Tongue (tissue), 2 donors: ENCODE data around the gene EMD. TPM values are rescaled to one million over a fixed set of nuclear protein-coding genes. Genes with fewer than 3 reads are reported as not detected.
"Not testable (repeated sequence)": the region's sequence is repeated elsewhere in the genome, so short reads cannot be mapped to it uniquely, and the experiment has no call there.

Source experiments
- DNase-seq: peaks from one replicate; pipeline ENCODE4 v3.0.0-alpha.2; 2015
- total RNA-seq: library from RNA; depleted of rRNA; stranded (reverse); fragments of >200 nt; gene quantifications from one replicate; pipeline ENCODE4 v1.2.3, GENCODE V29; 2014

The EMD gene
- 23.1 TPM for total RNA-seq

GRCh38 chrX:154378799-154379568 lies at the start of gene EMD:
TSS of gene EMD (plus strand) at chrX:154379295. CDS start at chrX:154379485, 190 bp downstream.
- DNase-seq: peak; percentile 98

- no peak for DNase-seq
Measured at GRCh38 chrX:154332561-154332960, 46.5 kb upstream of the EMD start.

- no peak for DNase-seq
Measured at GRCh38 chrX:154333116-154333515, 46.0 kb upstream of the EMD start.

GRCh38 chrX:154333837-154334271 lies 45.2 kb upstream of the EMD start:
- DNase-seq: no peak

GRCh38 chrX:154334496-154334895 lies 44.6 kb upstream of the EMD start:
- no peak for DNase-seq

GRCh38 chrX:154341399-154342298 lies 37.4 kb upstream of the EMD start:
- DNase-seq: not testable (repeated sequence)

GRCh38 chrX:154343063-154343462 lies 36.0 kb upstream of the EMD start:
- DNase-seq: not testable (repeated sequence)

GRCh38 chrX:154343620-154344019 lies 35.5 kb upstream of the EMD start:
- DNase-seq: not testable (repeated sequence)

GRCh38 chrX:154348114-154348531 lies 31.0 kb upstream of the EMD start:
- no peak for DNase-seq

- DNase-seq: no peak
Measured at GRCh38 chrX:154348646-154349358, 30.3 kb upstream of the EMD start.

- no peak for DNase-seq
Measured at GRCh38 chrX:154349359-154349935, 29.6 kb upstream of the EMD start.

- DNase-seq: no peak
Measured at GRCh38 chrX:154349979-154350378, 29.1 kb upstream of the EMD start.

GRCh38 chrX:154350429-154351182 lies 28.5 kb upstream of the EMD start:
- no peak for DNase-seq

- no peak for DNase-seq
Measured at GRCh38 chrX:154351183-154352011, 27.7 kb upstream of the EMD start.

- DNase-seq: no peak
Measured at GRCh38 chrX:154352012-154352401, 27.1 kb upstream of the EMD start.

- DNase-seq: no peak
Measured at GRCh38 chrX:154352466-154352865, 26.6 kb upstream of the EMD start.

GRCh38 chrX:154353172-154353843 lies 25.8 kb upstream of the EMD start:
- no peak for DNase-seq

GRCh38 chrX:154354013-154354412 lies 25.1 kb upstream of the EMD start:
- DNase-seq: no peak

- no peak for DNase-seq
Measured at GRCh38 chrX:154354516-154354915, 24.6 kb upstream of the EMD start.
